HG03060 (cell line): ENCODE data around the gene EIF3M.
"Not testable (repeated sequence)": the region's sequence is repeated elsewhere in the genome, so short reads cannot be mapped to it uniquely, and the experiment has no call there.

ENCODE experiments used
- ATAC-seq: cut with Tn5 transposase; IDR thresholded peaks from one replicate; pipeline ENCODE4 v1.9.1; 2021; ENCODE audit warnings: low read depth, moderate number of reproducible peaks; ENCODE audit not compliant: unreplicated experiment

Gene EIF3M

GRCh38 chr11:32594272-32594671 lies 10.6 kb downstream of the EIF3M start:
- no peak for ATAC-seq

GRCh38 chr11:32596114-32596513 lies 12.5 kb downstream of the EIF3M start:
- ATAC-seq = not testable (repeated sequence)

DNA sequence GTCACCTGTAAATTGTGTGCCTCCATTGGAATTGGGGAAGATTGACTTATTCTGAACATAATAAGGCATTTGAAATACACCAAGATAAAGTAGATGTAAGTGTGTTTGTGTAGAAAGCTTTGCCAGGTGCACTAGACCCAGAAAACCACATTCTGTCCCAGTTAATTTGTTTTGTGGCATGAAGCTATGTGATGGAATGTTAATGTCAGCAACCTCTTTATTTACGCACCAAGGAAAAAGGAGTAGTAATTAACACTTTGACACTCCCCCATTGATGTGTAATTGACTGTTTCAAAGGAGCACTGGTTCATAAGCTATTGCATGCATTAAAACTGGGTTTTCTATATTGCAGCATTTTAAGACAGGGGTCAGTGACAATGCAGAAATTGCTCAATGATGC lies 14.3 kb downstream of the EIF3M start:
- ATAC-seq = no peak

GRCh38 chr11:32602657-32603415 lies 19.2 kb downstream of the EIF3M start:
- no peak for ATAC-seq

DNA sequence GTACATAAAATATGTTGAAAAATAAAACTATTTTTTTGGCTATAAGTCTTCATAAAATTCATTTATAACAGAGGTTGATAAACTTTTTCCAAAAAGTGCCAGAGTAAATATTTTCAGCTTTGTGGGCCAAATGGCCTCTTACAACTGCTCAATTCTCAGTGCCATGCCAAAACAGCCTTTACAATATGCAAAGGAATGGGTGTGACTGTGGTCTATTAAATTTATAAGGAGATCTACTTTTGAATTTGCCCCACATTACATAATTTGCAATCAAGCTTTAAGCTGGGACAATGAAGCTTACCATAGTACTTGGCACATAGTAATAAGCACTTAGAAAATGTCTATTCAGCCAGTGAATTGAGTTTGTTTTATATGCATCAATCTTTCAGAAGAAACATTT lies 22.6 kb downstream of the EIF3M start:
- ATAC-seq = no peak

- ATAC-seq = not testable (repeated sequence)
Observed at GRCh38 chr11:32608826-32609225, 25.2 kb downstream of the EIF3M start.

DNA sequence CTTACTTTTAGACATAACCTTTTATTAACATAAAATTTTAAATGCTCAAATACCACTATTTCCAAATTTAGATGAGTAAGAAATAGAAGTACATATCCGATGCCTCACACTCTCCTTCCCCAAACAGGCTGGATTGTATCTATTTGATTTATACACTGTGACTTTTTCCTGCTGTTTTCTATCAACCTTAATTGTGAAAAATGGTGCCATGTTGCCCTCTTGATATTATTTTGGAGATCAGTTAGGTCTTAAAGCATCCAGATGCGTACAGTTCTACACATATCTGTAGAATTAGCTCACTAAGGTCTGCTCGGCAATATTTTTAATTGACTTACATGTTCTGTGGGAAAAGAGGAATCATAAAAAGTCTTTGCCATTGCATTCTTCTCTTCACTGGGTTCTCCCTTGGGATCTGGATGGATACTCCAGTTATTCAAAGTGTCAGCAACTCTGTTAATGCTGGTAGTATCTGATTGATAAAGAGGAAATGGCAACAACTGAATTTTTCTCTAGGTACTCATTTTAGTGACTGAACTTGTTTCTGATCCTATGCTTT lies 27.2 kb downstream of the EIF3M start:
- ATAC-seq = no peak

DNA sequence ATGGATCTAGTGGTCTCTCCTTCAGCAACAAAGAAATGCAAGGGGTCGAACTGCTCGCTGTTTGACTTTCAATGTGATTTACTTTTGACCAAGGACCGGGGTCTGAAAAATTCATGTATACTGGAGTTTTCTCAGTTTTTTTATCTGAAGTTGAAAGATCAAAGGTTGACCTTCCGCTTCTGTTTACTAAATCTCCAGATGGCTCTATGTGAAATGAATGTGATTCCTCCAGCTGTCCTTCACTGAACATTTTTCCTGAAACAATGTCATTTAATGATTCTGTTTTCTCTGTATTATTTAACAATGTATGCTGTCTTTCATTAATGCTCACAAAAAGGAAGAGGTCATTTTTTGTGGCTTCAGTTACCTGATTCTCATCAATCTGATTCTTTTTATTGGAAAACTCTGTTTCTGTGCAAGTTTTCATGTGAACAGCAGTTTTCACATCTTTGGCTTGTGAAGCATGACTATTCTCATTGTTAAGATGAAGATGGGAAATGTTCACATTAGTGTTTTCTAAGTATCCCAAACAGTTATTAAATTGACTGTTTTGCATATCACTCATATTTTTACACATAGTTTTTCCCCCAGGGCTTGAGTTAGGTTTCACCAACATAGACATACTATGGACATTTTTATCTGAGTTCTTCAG lies 30.0 kb downstream of the EIF3M start:
- no peak for ATAC-seq

GRCh38 chr11:32615422-32615821 lies 31.8 kb downstream of the EIF3M start:
- ATAC-seq = no peak

DNA sequence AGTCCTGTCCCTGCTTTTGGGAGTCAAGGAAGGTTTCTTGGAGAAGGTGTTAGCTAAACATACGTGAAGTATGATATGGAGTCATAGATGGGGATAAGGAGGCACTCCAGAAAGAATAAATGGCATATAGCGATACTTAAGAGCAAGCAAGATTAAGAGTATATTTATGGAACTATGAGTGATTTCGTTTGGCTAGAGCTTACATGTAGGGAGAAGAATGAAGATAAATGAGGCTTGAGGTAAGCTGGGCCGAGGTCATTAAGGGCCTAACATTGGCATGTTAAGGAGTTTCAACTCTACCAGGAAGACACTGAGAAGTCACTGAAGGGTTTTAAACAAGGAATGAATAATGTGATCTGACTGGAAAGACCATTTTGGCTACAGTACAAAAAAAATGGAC lies 33.3 kb downstream of the EIF3M start:
- ATAC-seq = no peak

DNA sequence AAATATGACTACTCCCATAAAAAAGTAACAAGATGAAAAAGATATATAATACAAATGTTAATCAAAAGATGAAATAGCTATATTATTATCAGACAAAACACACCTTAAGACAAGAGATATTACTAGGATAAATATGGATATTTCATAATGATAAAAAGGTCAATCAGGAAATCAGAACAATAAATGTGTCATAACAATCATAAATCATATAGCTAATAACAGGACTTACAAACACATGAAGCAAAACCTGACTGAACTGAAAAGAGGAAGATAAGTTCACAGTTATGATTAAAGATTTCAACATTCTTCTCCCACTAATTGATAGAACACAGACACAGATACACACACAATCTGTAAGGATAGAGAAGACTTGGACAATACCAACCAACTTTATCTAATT lies 47.2 kb downstream of the EIF3M start:
- ATAC-seq = no peak

GRCh38 chr11:32635819-32636218 lies 52.2 kb downstream of the EIF3M start:
- no peak for ATAC-seq

GRCh38 chr11:32641361-32641760 lies 57.7 kb downstream of the EIF3M start:
- no peak for ATAC-seq

DNA sequence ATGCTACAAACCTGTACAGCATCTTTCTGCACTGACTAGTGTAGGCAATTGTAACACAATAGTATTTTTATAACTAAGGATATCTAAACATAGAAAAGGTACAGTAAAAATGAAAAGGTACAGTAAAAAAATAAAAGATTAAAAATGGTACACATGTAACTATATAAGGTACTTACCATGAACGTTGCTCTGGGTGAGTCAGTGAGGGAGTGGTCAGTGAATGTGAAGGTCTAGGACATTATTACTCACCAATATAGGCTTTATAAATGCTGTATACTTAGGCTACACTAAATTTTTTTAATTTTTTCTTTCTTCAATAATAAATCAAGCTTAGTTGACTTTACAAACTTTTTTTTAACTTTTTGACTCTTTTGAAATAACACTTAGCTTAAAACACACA lies 59.9 kb downstream of the EIF3M start:
- no peak for ATAC-seq
